Mesothelial cell of epicardium (in vitro differentiated cells): ENCODE measurements around the gene CHKA. TPM values are rescaled to one million over a fixed set of nuclear protein-coding genes. Genes with fewer than 3 reads are reported as not detected.
A peak's percentile ranks its signal among the peaks of the same experiment; 100 is the strongest.

Experiments used
- DNase-seq, 2 experiments: peaks; one replicate each; pipeline ENCODE4 v3.0.0; 2021; ENCODE audit warnings: low spot score in 2 of 2; ENCODE audit not compliant: unreplicated experiment in 2 of 2
- H3K27ac Mint-ChIP-seq: 2 replicates; pipeline ENCODE4 v1.8.0; 2021; ENCODE audit warnings: mixed read lengths
- H3K27me3 Mint-ChIP-seq: 2 replicates; pipeline ENCODE4 v1.8.0; 2021; ENCODE audit warnings: low read depth, mixed read lengths
- H3K36me3 Mint-ChIP-seq: 2 replicates; pipeline ENCODE4 v1.8.0; 2021; ENCODE audit warnings: mixed read lengths
- H3K4me1 Mint-ChIP-seq: 2 replicates; pipeline ENCODE4 v1.8.0; 2021; ENCODE audit warnings: mixed read lengths
- H3K4me3 Mint-ChIP-seq: 2 replicates; pipeline ENCODE4 v1.8.0; 2021; ENCODE audit warnings: mild to moderate bottlenecking, moderate library complexity, mixed read lengths
- H3K9me3 Mint-ChIP-seq: 2 replicates; pipeline ENCODE4 v1.8.0; 2021; ENCODE audit warnings: mixed read lengths
- total RNA-seq: library from RNA; stranded (reverse); gene quantifications from 3 replicates; pipeline ENCODE4 v1.2.1, GENCODE V29; 2021
- TF ChIP-seq, protein P1 (sequence below): fragments of 200-600 bp; sonication (generic); IDR thresholded peaks from one replicate; pipeline ENCODE4 v1.5.0; 2021; ENCODE audit warnings: antibody characterized with exemption; ENCODE audit not compliant: unreplicated experiment

The CHKA gene
- total RNA-seq, 1 donor from 2014 or later = 74.4 TPM

DNA sequence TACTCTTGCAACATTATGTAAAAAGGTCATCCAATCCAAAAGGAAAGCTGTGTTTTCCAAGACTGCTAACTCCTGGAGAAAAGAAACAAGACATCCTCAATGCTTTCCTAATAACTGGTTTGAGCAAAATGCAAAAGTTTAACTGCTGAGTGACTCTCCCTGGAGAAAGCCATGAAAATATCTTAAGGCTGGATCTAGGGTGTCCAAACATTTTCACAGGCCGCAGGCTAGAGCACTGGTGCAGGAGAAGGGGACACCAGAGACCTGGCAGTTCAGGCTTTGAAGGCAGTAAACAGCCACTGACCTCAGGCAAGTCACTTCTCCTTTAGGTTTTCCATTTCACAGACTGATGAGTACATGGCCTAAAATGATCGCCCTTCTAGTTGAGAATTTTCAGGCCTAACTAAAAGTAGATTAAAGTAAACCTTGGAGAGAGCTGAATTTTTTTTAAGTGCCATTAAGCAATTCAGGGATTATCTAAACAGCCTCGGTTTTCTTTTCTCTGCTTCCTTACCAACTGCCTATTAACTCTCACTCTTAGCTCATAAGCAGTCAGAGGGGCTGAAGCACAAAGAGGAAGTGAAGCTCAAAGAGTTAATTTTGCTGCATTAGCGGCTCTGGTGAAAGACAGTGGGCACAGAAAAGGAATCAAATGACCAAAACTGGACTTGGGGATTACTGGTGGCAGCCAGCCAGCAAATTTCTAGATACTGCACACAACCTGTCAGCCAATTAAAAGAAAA lies 2.3 kb downstream of the CHKA start:
- Mint-ChIP-seq H3K27me3 (no peaks in the 10 kb centered on the region), H3K4me1 (peaks cover 45% of the 10 kb centered on the region), H3K9me3 (no peaks in the 10 kb centered on the region), H3K4me3 (peak overlapping the region; percentile 87), H3K27ac (peak overlapping the region; percentile 98), H3K36me3 (peaks cover 3% of the 10 kb centered on the region)
- TF ChIP-seq, protein P1, sequence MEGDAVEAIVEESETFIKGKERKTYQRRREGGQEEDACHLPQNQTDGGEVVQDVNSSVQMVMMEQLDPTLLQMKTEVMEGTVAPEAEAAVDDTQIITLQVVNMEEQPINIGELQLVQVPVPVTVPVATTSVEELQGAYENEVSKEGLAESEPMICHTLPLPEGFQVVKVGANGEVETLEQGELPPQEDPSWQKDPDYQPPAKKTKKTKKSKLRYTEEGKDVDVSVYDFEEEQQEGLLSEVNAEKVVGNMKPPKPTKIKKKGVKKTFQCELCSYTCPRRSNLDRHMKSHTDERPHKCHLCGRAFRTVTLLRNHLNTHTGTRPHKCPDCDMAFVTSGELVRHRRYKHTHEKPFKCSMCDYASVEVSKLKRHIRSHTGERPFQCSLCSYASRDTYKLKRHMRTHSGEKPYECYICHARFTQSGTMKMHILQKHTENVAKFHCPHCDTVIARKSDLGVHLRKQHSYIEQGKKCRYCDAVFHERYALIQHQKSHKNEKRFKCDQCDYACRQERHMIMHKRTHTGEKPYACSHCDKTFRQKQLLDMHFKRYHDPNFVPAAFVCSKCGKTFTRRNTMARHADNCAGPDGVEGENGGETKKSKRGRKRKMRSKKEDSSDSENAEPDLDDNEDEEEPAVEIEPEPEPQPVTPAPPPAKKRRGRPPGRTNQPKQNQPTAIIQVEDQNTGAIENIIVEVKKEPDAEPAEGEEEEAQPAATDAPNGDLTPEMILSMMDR = no peak
- no peak for DNase-seq

DNA sequence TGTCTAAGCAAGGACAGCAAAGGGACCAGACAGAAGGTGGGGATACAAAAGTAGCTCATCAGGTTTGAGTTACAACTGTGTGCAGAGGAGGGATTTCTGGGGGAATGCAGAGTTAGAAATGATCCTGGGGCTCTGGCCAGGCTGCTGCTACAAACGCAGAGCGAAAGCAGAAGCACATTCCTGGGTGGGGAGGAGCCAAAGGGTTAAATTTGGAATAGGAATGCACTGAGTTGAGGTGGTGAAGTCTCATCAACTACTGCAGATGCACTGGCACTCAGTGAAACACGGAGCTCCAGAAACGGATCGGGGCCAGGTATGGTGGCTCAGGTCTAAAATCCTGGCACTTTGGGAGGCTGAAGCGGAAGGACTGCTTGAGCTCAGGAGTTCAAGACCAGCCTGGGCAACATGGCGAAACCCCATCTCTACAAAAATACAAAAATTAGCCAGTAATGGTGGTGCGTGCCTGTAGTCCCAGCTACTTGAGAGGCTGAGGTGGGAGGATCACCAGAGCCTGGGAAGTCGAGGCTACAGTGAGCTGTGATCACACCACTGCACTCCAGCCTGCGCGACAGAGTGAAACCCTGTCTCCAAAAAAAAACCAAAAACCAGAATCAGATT lies 3.2 kb downstream of the CHKA start:
- H3K27ac Mint-ChIP-seq = peak overlapping the region; percentile 98
- TF ChIP-seq, protein P1 = no peak
- no peaks in the 10 kb centered on the region for H3K9me3 Mint-ChIP-seq
- H3K27me3 Mint-ChIP-seq = no peaks in the 10 kb centered on the region
- peaks cover 3% of the 10 kb centered on the region for H3K36me3 Mint-ChIP-seq
- H3K4me1 Mint-ChIP-seq = peaks cover 40% of the 10 kb centered on the region
- no peak for DNase-seq
- H3K4me3 Mint-ChIP-seq = peak overlapping the region; percentile 87

DNA sequence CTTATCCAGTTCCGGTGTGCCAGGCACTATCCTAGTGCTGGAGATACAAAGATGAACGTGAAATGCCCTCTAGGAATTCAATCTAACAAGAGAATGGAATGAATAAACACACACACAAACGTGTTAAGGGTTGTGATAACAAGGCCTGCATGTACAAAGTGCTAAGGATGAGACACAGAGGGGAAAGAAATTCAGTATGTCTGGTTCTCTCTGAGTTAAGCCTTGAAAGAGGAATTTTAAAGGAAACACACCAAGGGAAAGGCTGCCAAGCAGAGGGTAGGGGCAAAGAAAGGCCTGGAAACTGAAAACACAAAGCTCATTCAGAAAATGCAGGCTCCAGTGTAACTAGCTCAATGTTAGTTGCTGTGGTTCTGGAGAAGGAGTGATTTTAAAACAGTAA lies 4.2 kb downstream of the CHKA start:
- H3K4me3 Mint-ChIP-seq = peak overlapping the region; percentile 13
- no peaks in the 10 kb centered on the region for H3K27me3 Mint-ChIP-seq
- H3K9me3 Mint-ChIP-seq = no peaks in the 10 kb centered on the region
- TF ChIP-seq, protein P1 = no peak
- no peak for DNase-seq
- peaks cover 6% of the 10 kb centered on the region for H3K36me3 Mint-ChIP-seq
- H3K4me1 Mint-ChIP-seq = peaks cover 33% of the 10 kb centered on the region
- peak overlapping the region; percentile 90 for H3K27ac Mint-ChIP-seq

DNA sequence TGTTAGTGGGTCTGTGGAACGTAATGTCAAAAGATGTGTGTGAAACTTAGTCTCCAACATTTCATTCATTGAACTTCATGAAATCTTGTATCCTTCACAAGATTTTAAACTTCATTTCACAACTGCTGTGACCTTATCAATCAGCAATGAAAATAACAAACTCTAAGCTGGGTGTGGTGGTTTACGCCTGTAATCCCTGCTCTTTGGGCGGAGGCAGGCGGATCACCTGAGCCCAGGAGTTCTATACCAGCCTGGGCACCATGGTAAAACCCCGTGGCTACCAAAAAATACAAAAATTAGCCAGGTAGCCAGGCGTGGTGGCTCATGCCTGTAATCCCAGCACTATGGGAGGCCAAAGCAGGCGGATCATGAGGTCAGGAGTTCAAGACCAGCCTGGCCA lies 5.1 kb downstream of the CHKA start:
- H3K4me3 Mint-ChIP-seq = no peak overlapping the region
- DNase-seq = no peak
- peak overlapping the region; percentile 90 for H3K27ac Mint-ChIP-seq
- H3K36me3 Mint-ChIP-seq = peaks cover 10% of the 10 kb centered on the region
- peaks cover 31% of the 10 kb centered on the region for H3K4me1 Mint-ChIP-seq
- no peaks in the 10 kb centered on the region for H3K27me3 Mint-ChIP-seq
- H3K9me3 Mint-ChIP-seq = no peaks in the 10 kb centered on the region
- TF ChIP-seq, protein P1 = no peak

DNA sequence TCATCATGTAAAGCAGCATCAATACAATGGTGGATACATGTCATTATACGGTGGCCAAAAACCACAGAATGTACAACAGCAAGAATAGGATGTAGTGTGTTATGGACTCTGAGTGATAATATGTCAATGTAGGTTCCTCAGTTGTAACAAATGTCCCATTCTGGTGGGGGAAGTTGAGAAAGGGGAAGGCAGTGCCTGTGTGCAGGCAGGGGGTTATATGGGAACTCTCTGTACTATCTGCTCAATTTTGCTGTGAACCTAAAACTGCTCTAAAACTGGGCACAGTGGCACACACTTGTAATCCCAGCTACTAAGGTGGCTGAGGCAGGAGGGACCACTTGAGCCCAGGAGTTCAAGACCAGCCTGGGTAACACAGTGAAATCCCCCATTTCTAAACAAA lies 5.9 kb downstream of the CHKA start:
- no peaks in the 10 kb centered on the region for H3K9me3 Mint-ChIP-seq
- DNase-seq = no peak
- peak overlapping the region; percentile 12 for H3K27ac Mint-ChIP-seq
- no peaks in the 10 kb centered on the region for H3K27me3 Mint-ChIP-seq
- peaks cover 31% of the 10 kb centered on the region for H3K4me1 Mint-ChIP-seq
- TF ChIP-seq, protein P1 = no peak
- peaks cover 10% of the 10 kb centered on the region for H3K36me3 Mint-ChIP-seq
- H3K4me3 Mint-ChIP-seq = no peak overlapping the region
